Large intestine (tissue), 3 donors: ENCODE data around the gene TTC13. TPM values are rescaled to one million over a fixed set of nuclear protein-coding genes. Genes with fewer than 3 reads are reported as not detected.

Source experiments
- DNase-seq, 2 donors: peaks; one replicate each; pipeline versions ENCODE4 v3.0.0 to v3.0.0-alpha.2; 2013
- H3K27ac ChIP-seq: one replicate; pipeline ENCODE4 v1.5.1; 2013; ENCODE audit warnings: low read length
- H3K27me3 ChIP-seq: 2 replicates; pipeline ENCODE4 v1.6.1; 2013; ENCODE audit warnings: low read length; ENCODE audit not compliant: control insufficient read depth, insufficient read depth
- H3K36me3 ChIP-seq: 2 replicates; pipeline ENCODE4 v1.6.1; 2013; ENCODE audit warnings: low read length; ENCODE audit not compliant: control insufficient read depth, insufficient read depth
- H3K4me1 ChIP-seq: one replicate; pipeline ENCODE4 v1.6.1; 2013; ENCODE audit warnings: low read length; ENCODE audit not compliant: control insufficient read depth, insufficient read depth
- H3K4me3 ChIP-seq: one replicate; pipeline ENCODE4 v1.5.1; 2013; ENCODE audit warnings: low read length
- H3K9me3 ChIP-seq: one replicate; pipeline ENCODE4 v1.6.1; 2013; ENCODE audit warnings: mild to moderate bottlenecking, low read depth, low read length, moderate library complexity; ENCODE audit not compliant: control insufficient read depth
- WGBS: methylation state at CpG from one replicate; pipeline ENCODE4 v1.1.5; 2013; ENCODE audit warnings: low lambda C conversion rate; ENCODE audit not compliant: insufficient coverage; 5-methylcytosine and 5-hydroxymethylcytosine counted together
- polyA plus RNA-seq: library from polyadenylated mRNA; unstranded; fragments of 120-200 nt; gene quantifications from one replicate; pipeline ENCODE4 v1.2.1, GENCODE V29; 2013

Gene TTC13
- polyA plus RNA-seq, 1 donor: 25.5 TPM

DNA sequence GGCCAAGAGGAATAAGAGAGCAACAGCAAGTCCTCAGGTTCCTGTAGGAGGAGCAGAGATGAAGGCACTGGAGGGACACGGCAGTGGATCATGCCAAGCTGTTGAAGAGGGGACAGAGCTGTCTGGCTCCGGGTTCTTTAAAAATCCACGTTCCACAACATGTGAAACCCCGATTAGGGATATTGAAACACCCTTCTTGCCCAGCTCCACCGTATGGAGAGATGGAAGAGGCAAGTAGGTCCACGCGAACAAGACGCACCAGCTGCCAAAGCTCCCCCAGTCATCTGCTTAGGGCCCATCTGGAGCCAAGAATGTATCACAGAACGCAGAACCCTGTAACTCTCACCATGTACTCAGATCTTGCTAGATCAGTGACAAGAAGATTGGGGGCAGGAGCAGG is 114.2 kb downstream of the TTC13 start:
- DNase-seq: no peak

DNA sequence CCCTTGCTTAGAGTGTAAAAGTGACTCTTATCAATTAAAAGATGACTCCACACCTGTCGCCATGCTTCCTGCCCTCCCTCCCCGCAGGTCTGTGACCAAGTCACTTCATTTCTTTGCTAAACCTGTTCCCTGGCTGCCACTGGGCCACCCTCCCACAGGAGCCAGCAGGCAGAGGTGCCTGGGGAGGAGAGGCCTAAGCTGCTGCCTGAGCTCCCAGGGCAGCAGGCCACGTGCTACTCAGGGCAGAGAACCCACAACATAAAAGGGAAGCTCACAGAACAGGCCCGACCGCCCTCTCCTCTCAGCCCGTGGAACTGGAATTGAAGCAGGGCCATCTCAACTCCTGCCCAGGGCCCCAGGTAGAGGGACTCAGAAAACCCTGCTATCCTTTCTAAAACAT is 115.2 kb downstream of the TTC13 start:
- no CpG with 5 or more reads among the region's 6 CpGs for WGBS
- peak in 1 of 2 donors; percentile 68 for DNase-seq
- peak overlapping the region; percentile 21 for H3K27ac ChIP-seq
- no peaks in the 10 kb centered on the region for H3K9me3 ChIP-seq
- H3K4me1 ChIP-seq: peaks cover 8% of the 10 kb centered on the region
- no peak overlapping the region for H3K4me3 ChIP-seq
- no peaks in the 10 kb centered on the region for H3K36me3 ChIP-seq
- no peaks in the 10 kb centered on the region for H3K27me3 ChIP-seq

More for the DNA sequence above, 114.2 kb downstream of the TTC13 start:
- peaks cover 14% of the 10 kb centered on the region for H3K4me1 ChIP-seq
- H3K36me3 ChIP-seq: no peaks in the 10 kb centered on the region
- no peaks in the 10 kb centered on the region for H3K27me3 ChIP-seq
- H3K27ac ChIP-seq: no peak overlapping the region
- no CpG with 5 or more reads among the region's 9 CpGs for WGBS
- no peaks in the 10 kb centered on the region for H3K9me3 ChIP-seq
- no peak overlapping the region for H3K4me3 ChIP-seq

GRCh38 chr1:230861970-230862595 is 116.6 kb downstream of the TTC13 start:
- Histone ChIP-seq H3K36me3 (no peaks in the 10 kb centered on the region), H3K27ac (no peak overlapping the region), H3K4me3 (no peak overlapping the region), H3K27me3 (no peaks in the 10 kb centered on the region), H3K4me1 (peaks cover 8% of the 10 kb centered on the region), H3K9me3 (no peaks in the 10 kb centered on the region)
- no CpG with 5 or more reads among the region's 4 CpGs for WGBS
- no peak for DNase-seq

DNA sequence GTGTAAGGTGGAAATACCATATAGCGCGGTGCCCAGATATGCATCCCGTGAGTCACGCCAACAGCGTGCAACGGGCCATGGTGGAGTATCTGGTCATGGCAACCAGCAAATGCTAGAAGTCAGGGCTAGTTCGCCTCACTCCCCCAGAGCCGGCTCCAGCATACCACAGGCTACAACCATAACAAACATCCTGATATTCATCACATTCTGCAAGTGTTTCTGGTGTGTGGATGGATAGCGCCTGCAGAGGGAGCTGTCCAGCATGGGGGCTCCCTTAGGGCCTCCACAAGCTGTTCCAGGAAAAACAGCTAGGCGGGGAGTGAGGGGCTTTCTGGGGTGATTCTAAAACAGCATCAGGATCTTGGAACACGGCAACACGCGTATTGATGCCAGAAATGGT is 117.2 kb downstream of the TTC13 start:
- 80% methylated on average over 1 of the region's 13 CpGs for WGBS
- peaks cover 8% of the 10 kb centered on the region for H3K4me1 ChIP-seq
- H3K36me3 ChIP-seq: no peaks in the 10 kb centered on the region
- no peak overlapping the region for H3K27ac ChIP-seq
- DNase-seq: no peak
- no peaks in the 10 kb centered on the region for H3K27me3 ChIP-seq
- no peaks in the 10 kb centered on the region for H3K9me3 ChIP-seq
- H3K4me3 ChIP-seq: no peak overlapping the region

- Histone ChIP-seq H3K4me1 (peaks cover 4% of the 10 kb centered on the region), H3K27ac (no peak overlapping the region), H3K27me3 (no peaks in the 10 kb centered on the region), H3K4me3 (no peak overlapping the region), H3K9me3 (no peaks in the 10 kb centered on the region), H3K36me3 (no peaks in the 10 kb centered on the region)
- no peak for DNase-seq
- 92% methylated on average over 2 of the region's 9 CpGs for whole genome bisulfite sequencing
Measured at GRCh38 chr1:230860617-230861384, 117.9 kb downstream of the TTC13 start.

DNA sequence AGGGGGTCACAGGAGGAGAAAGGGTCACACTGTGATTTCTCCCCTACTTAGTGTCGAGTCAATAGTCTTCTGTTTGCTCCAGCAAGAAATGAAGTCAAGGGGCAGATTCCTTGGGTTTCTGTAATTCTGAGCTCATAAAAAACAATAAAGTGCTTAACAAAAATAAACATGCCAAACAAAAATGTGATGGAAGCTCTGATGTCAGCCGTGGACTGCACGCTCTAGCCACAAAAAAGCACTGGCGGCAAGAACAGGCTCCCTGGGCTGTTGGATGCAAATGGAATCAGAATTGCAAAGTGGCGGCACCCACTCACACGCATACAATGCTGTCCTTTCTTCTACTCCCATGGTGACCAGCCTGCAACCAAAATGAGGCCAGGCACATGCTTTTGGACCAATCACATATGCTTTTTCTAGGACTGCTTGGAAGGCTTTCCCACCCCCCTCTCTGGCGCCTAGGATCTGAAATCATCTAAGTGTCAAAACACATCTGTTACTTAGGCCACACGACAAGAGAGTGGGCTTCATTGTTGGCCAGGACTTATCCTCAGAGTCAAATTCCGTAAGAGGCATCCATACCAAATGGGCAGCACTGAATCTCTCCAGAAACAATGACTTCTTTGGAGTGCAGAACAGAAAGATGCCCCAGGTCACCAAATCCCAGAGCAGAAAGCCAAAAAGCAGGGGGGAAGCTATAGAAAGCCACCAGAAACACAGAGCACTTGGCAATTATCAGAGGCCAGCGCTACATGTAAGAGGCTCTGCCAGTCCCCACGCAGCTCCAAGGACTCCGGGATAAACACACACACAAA is 119.5 kb downstream of the TTC13 start:
- DNase-seq: peak in 1 of 2 donors; percentile 10
- H3K27me3 ChIP-seq: no peaks in the 10 kb centered on the region
- WGBS: no CpG with 5 or more reads among the region's 12 CpGs
- H3K36me3 ChIP-seq: peaks cover 11% of the 10 kb centered on the region
- no peak overlapping the region for H3K27ac ChIP-seq
- no peak overlapping the region for H3K4me3 ChIP-seq
- H3K9me3 ChIP-seq: no peaks in the 10 kb centered on the region
- H3K4me1 ChIP-seq: peaks cover 4% of the 10 kb centered on the region

DNA sequence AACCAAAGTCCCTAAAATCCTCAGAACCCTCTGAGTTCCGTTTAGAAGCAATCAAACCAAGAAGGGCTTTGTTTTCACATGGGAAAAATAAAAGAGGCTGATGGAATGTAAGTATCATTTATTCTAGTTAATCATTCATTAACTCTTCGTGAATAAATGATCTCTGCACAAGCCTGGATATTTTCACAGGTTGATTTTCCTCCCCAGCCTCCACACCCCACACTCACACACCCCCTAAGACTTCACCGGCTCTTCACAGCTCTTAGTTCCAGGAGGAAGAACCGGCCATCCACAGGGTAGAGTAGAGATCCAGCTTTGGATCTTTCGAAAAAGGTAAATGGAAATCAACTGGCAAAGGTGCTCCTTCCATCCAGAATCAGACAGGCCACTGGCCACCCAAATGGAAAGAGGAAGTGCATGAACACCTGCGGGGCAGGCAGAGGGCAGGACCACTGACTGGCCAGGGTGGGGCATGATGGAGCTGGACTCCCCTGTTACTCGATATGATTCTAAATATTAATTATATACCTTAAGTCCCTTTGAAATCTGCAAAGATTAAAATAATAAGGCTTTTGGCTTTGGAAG is 120.3 kb downstream of the TTC13 start:
- DNase-seq: no peak
- Histone ChIP-seq H3K36me3 (peaks cover 18% of the 10 kb centered on the region), H3K4me3 (no peak overlapping the region), H3K9me3 (no peaks in the 10 kb centered on the region), H3K27ac (no peak overlapping the region), H3K27me3 (no peaks in the 10 kb centered on the region), H3K4me1 (peaks cover under 1% of the 10 kb centered on the region)
- WGBS: 30% methylated on average over 2 of the region's 7 CpGs

DNA sequence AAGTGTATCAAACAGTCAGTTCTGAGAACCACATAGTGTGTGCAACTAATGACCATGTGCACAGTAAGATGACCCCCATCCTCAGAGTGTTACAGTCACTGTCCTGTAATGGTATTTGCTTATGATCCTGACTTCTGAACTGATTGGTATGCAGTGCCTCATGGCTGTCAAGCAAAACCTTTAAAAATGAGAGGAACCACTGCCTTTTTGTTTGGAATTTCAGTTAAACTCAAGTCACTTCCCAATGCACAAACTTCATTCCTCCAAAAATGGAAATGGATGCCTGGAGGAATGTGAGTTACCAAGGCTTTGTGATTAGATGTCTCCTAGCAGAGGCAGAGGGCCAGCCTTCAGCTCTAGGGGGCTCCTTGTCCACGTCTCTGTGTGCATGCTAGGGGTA is 120.8 kb downstream of the TTC13 start:
- Histone ChIP-seq H3K4me1 (no peaks in the 10 kb centered on the region), H3K27me3 (no peaks in the 10 kb centered on the region), H3K36me3 (peaks cover 23% of the 10 kb centered on the region), H3K4me3 (no peak overlapping the region), H3K9me3 (no peaks in the 10 kb centered on the region), H3K27ac (no peak overlapping the region)
- WGBS: no CpG with 5 or more reads among the region's 1 CpG
- DNase-seq: no peak

DNA sequence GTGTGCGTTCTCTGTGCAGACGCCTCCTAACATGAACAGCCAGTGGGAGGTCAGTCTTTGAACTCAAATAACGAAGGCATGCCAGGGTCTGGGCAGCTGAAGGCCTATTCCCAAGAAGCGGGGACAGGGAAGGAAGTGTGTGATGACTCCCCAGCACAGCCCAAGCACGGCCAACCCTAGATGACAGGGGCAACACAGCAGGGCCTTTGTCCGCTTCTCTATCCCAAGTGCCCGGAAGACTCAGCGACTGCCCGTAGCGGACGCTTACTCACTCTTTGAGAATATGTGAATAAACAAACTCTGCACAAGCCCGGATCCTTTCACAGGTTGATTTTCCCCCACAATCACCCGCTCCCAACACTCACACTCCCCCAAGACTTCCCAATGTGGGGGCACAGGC is 121.6 kb downstream of the TTC13 start:
- Histone ChIP-seq H3K4me3 (no peak overlapping the region), H3K27ac (no peak overlapping the region), H3K4me1 (no peaks in the 10 kb centered on the region), H3K9me3 (no peaks in the 10 kb centered on the region), H3K36me3 (peaks cover 25% of the 10 kb centered on the region), H3K27me3 (no peaks in the 10 kb centered on the region)
- DNase-seq: no peak
- WGBS: no CpG with 5 or more reads among the region's 13 CpGs
